GM23338 (cell line): ENCODE data around the gene IL21R. TPM values are rescaled to one million over a fixed set of nuclear protein-coding genes. Genes with fewer than 3 reads are reported as not detected.

ENCODE experiments used
- ATAC-seq: fragments of 200-7000 bp; cut with Tn5 transposase; 3 replicates; pipeline ENCODE4 v1.9.1; 2020
- DNase-seq: peaks from one replicate; pipeline ENCODE4 v3.0.0-alpha.2; 2015; ENCODE audit warnings: low spot score
- H2AFZ ChIP-seq: fragments of 200-600 bp; sonication (generic); 2 replicates; pipeline ENCODE4 v1.8.0; 2016; ENCODE audit warnings: antibody characterized with exemption, mild to moderate bottlenecking, moderate library complexity
- H3F3A ChIP-seq: fragments of 200-600 bp; sonication (generic); replicated peaks from 2 replicates; pipeline ENCODE4 v1.8.0; 2017; ENCODE audit warnings: antibody characterized with exemption, mixed run types, low read depth
- H3K27ac ChIP-seq: fragments of 200-600 bp; sonication (generic); 2 replicates; pipeline ENCODE4 v1.6.1; 2016; ENCODE audit warnings: low read depth
- H3K27me3 ChIP-seq: fragments of 200-600 bp; sonication (generic); 2 replicates; pipeline ENCODE4 v1.8.0; 2016; ENCODE audit warnings: mild to moderate bottlenecking, mixed run types, moderate library complexity; ENCODE audit not compliant: insufficient read depth
- H3K36me3 ChIP-seq: fragments of 200-600 bp; sonication (generic); 2 replicates; pipeline ENCODE4 v1.8.0; 2016; ENCODE audit warnings: mild to moderate bottlenecking; ENCODE audit not compliant: insufficient read depth
- H3K4me1 ChIP-seq: fragments of 200-600 bp; sonication (generic); 2 replicates; pipeline ENCODE4 v1.8.0; 2016; ENCODE audit warnings: mild to moderate bottlenecking, moderate library complexity; ENCODE audit not compliant: insufficient read depth
- H3K4me2 ChIP-seq: fragments of 200-600 bp; sonication (generic); 2 replicates; pipeline ENCODE4 v1.7.1; 2017; ENCODE audit warnings: mixed run types
- H3K4me3 ChIP-seq: fragments of 200-600 bp; sonication (generic); 2 replicates; pipeline ENCODE4 v1.6.1; 2016; ENCODE audit warnings: mixed run types
- H3K79me2 ChIP-seq: fragments of 200-600 bp; sonication (generic); replicated peaks from 2 replicates; pipeline ENCODE4 v1.8.0; 2017; ENCODE audit warnings: mild to moderate bottlenecking; ENCODE audit not compliant: insufficient read depth
- H3K9me2 ChIP-seq: fragments of 200-600 bp; sonication (generic); 2 replicates; pipeline ENCODE4 v1.8.0; 2017; ENCODE audit not compliant: insufficient read depth
- H4K20me1 ChIP-seq: fragments of 200-600 bp; sonication (generic); replicated peaks from 2 replicates; pipeline ENCODE4 v1.8.0; 2017; ENCODE audit warnings: mild to moderate bottlenecking; ENCODE audit not compliant: insufficient read depth
- H3K27ac Mint-ChIP-seq: 2 replicates; pipeline ENCODE4 v1.8.0; 2020; ENCODE audit warnings: inconsistent platforms, mild to moderate bottlenecking, moderate library complexity, mixed read lengths
- H3K27me3 Mint-ChIP-seq: 3 replicates; pipeline ENCODE4 v1.8.0; 2022; ENCODE audit warnings: low read depth, mild to moderate bottlenecking, moderate library complexity, mixed read lengths, inconsistent platforms; ENCODE audit not compliant: insufficient read depth, poor library complexity
- H3K36me3 Mint-ChIP-seq: 3 replicates; pipeline ENCODE4 v1.8.0; 2021; ENCODE audit warnings: low read depth, mild to moderate bottlenecking, inconsistent platforms, moderate library complexity, mixed read lengths
- H3K4me1 Mint-ChIP-seq: 3 replicates; pipeline ENCODE4 v1.8.0; 2020; ENCODE audit warnings: mild to moderate bottlenecking, inconsistent platforms, mixed read lengths
- H3K4me3 Mint-ChIP-seq: 3 replicates; pipeline ENCODE4 v1.8.0; 2021; ENCODE audit warnings: moderate library complexity, mild to moderate bottlenecking, inconsistent platforms, mixed read lengths
- H3K9me3 Mint-ChIP-seq: 3 replicates; pipeline ENCODE4 v1.8.0; 2020; ENCODE audit warnings: moderate library complexity, mild to moderate bottlenecking, inconsistent platforms, mixed read lengths
- CREB1 ChIP-seq: fragments of 250-450 bp; sonication (Bioruptor Pico); IDR thresholded peaks from 2 replicates; pipeline ENCODE4 v1.5.0; 2020; ENCODE audit warnings: low read depth, mild to moderate bottlenecking, moderate library complexity
- CTCF ChIP-seq, 2 experiments: fragments of 200-600 bp in 1 of 2; sonication (generic) in 1 of 2; conservative IDR thresholded peaks; 2 replicates each; pipeline versions ENCODE4 v1.5.1 to v1.6.1; 2016 to 2017; ENCODE audit warnings: antibody characterized with exemption in 2 of 2, low read depth in 2 of 2, mild to moderate bottlenecking in 2 of 2, moderate library complexity in 1 of 2
- EZH2 ChIP-seq: fragments of 200-600 bp; sonication (generic); IDR thresholded peaks from one replicate; pipeline ENCODE4 v1.8.0; 2017; ENCODE audit warnings: antibody characterized with exemption, mild to moderate bottlenecking, low read depth; ENCODE audit not compliant: unreplicated experiment
- EZH2phosphoT487 ChIP-seq: fragments of 200-600 bp; sonication (generic); IDR thresholded peaks from one replicate; pipeline ENCODE4 v1.8.1; 2018; ENCODE audit warnings: antibody characterized with exemption; ENCODE audit not compliant: unreplicated experiment
- JUNB ChIP-seq: IDR thresholded peaks from one replicate; pipeline ENCODE4 v1.6.1; 2016; ENCODE audit warnings: antibody characterized with exemption; ENCODE audit not compliant: unreplicated experiment
- NANOG ChIP-seq: IDR thresholded peaks from 2 replicates; pipeline ENCODE4 v1.6.1; 2016; ENCODE audit warnings: antibody characterized with exemption, borderline replicate concordance
- POLR2AphosphoS5 ChIP-seq: IDR thresholded peaks from 2 replicates; pipeline ENCODE4 v1.6.1; 2016; ENCODE audit warnings: antibody characterized with exemption, low read depth
- STAT1 ChIP-seq: IDR thresholded peaks from one replicate; pipeline ENCODE4 v1.6.1; 2016; ENCODE audit warnings: antibody characterized with exemption; ENCODE audit not compliant: unreplicated experiment
- ZNF114 ChIP-seq: fragments of 250-450 bp; sonication (Bioruptor Pico); IDR thresholded peaks from 2 replicates; pipeline ENCODE4 v1.5.0; 2020; ENCODE audit warnings: mild to moderate bottlenecking, moderate library complexity
- ZNF331 ChIP-seq: fragments of 250-450 bp; sonication (Bioruptor Pico); IDR thresholded peaks from 2 replicates; pipeline ENCODE4 v1.5.0; 2020; ENCODE audit warnings: low read depth, mild to moderate bottlenecking, moderate library complexity
- polyA plus RNA-seq: library from polyadenylated mRNA; unstranded; fragments of >200 nt; fragmentation: Nextera tagmentation; extraction: Ambion mirVana; gene quantifications from 2 replicates; pipeline ENCODE4 v1.2.1, GENCODE V29; 2016
- total RNA-seq: library from RNA; depleted of rRNA; stranded (reverse); fragments of >200 nt; shearing (Covaris generic); gene quantifications from 2 replicates; pipeline ENCODE4 v1.2.3, GENCODE V29; 2014
- TF ChIP-seq, protein P1 (sequence below): IDR thresholded peaks from one replicate; pipeline ENCODE4 v1.6.1; 2018; ENCODE audit warnings: antibody characterized with exemption; ENCODE audit not compliant: unreplicated experiment
- TF ChIP-seq, protein P2 (sequence below): fragments of 250-450 bp; sonication (Bioruptor Pico); IDR thresholded peaks from 2 replicates; pipeline ENCODE4 v1.5.0; 2020; ENCODE audit warnings: mild to moderate bottlenecking, moderate library complexity
- TF ChIP-seq, protein P3 (sequence below): IDR thresholded peaks from 2 replicates; pipeline ENCODE4 v1.6.1; 2016; ENCODE audit warnings: antibody characterized with exemption

The IL21R gene
- total and polyA plus RNA-seq, 2 experiments from 2014 or later, result 0.42 to 2.6 TPM

DNA sequence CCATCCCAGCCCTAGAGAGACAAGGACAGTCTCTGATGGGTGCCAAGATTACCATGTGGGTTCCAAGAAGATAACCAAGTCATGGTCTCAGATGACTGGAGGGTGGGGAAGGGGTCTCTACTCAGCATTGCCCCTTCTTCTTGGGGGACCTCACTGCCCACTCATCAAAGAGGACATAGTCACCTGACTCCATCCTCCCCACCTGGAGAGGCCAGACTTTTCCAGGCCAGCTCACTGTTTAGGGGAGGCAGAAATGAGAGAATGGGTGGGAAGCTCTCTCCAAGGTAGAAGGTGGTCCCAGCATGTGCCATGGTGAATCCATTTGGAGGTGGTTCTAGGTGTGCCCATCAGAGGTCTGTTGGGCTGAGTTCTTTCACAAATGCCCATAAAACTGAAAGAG lies 20.7 kb upstream of the IL21R start:
- ATAC-seq, result no peak

More for the DNA sequence above, 20.7 kb upstream of the IL21R start:
- DNase-seq, result no peak
- no peak overlapping the region for H3K4me2 ChIP-seq
- Mint-ChIP-seq H3K36me3 (no peaks in the 10 kb centered on the region; the same call in 2 of the 3 replicates), H3K4me3 (no peak overlapping the region), H3K27me3 (peaks cover 7% of the 10 kb centered on the region), H3K4me1 (no peaks in the 10 kb centered on the region), H3K27ac (no peak overlapping the region), H3K9me3 (peaks cover 14% of the 10 kb centered on the region)
- no peaks in the 10 kb centered on the region for H3F3A ChIP-seq
- no peaks in the 10 kb centered on the region for H3K4me1 ChIP-seq
- H3K9me2 ChIP-seq, result no peaks in the 10 kb centered on the region
- no peaks in the 10 kb centered on the region for H3K36me3 ChIP-seq
- H3K27me3 ChIP-seq, result no peaks in the 10 kb centered on the region
- no peak overlapping the region for H3K4me3 ChIP-seq
- no peaks in the 10 kb centered on the region for H4K20me1 ChIP-seq
- TF ChIP-seq, protein P1, sequence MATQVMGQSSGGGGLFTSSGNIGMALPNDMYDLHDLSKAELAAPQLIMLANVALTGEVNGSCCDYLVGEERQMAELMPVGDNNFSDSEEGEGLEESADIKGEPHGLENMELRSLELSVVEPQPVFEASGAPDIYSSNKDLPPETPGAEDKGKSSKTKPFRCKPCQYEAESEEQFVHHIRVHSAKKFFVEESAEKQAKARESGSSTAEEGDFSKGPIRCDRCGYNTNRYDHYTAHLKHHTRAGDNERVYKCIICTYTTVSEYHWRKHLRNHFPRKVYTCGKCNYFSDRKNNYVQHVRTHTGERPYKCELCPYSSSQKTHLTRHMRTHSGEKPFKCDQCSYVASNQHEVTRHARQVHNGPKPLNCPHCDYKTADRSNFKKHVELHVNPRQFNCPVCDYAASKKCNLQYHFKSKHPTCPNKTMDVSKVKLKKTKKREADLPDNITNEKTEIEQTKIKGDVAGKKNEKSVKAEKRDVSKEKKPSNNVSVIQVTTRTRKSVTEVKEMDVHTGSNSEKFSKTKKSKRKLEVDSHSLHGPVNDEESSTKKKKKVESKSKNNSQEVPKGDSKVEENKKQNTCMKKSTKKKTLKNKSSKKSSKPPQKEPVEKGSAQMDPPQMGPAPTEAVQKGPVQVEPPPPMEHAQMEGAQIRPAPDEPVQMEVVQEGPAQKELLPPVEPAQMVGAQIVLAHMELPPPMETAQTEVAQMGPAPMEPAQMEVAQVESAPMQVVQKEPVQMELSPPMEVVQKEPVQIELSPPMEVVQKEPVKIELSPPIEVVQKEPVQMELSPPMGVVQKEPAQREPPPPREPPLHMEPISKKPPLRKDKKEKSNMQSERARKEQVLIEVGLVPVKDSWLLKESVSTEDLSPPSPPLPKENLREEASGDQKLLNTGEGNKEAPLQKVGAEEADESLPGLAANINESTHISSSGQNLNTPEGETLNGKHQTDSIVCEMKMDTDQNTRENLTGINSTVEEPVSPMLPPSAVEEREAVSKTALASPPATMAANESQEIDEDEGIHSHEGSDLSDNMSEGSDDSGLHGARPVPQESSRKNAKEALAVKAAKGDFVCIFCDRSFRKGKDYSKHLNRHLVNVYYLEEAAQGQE, result no peak
- TF ChIP-seq CREB1 (CRISPR knock-in tag), result no peak
- no peak for TF ChIP-seq STAT1
- no peak for TF ChIP-seq EZH2phosphoT487
- TF ChIP-seq ZNF331, result no peak
- no peak for TF ChIP-seq CTCF (conservative IDR thresholded peaks at IDR 0.05; ENCODE audit: low read depth in 2 of 2)
- TF ChIP-seq JUNB, result no peak
- TF ChIP-seq POLR2AphosphoS5, result no peak
- no peak for TF ChIP-seq NANOG
- TF ChIP-seq, protein P2, sequence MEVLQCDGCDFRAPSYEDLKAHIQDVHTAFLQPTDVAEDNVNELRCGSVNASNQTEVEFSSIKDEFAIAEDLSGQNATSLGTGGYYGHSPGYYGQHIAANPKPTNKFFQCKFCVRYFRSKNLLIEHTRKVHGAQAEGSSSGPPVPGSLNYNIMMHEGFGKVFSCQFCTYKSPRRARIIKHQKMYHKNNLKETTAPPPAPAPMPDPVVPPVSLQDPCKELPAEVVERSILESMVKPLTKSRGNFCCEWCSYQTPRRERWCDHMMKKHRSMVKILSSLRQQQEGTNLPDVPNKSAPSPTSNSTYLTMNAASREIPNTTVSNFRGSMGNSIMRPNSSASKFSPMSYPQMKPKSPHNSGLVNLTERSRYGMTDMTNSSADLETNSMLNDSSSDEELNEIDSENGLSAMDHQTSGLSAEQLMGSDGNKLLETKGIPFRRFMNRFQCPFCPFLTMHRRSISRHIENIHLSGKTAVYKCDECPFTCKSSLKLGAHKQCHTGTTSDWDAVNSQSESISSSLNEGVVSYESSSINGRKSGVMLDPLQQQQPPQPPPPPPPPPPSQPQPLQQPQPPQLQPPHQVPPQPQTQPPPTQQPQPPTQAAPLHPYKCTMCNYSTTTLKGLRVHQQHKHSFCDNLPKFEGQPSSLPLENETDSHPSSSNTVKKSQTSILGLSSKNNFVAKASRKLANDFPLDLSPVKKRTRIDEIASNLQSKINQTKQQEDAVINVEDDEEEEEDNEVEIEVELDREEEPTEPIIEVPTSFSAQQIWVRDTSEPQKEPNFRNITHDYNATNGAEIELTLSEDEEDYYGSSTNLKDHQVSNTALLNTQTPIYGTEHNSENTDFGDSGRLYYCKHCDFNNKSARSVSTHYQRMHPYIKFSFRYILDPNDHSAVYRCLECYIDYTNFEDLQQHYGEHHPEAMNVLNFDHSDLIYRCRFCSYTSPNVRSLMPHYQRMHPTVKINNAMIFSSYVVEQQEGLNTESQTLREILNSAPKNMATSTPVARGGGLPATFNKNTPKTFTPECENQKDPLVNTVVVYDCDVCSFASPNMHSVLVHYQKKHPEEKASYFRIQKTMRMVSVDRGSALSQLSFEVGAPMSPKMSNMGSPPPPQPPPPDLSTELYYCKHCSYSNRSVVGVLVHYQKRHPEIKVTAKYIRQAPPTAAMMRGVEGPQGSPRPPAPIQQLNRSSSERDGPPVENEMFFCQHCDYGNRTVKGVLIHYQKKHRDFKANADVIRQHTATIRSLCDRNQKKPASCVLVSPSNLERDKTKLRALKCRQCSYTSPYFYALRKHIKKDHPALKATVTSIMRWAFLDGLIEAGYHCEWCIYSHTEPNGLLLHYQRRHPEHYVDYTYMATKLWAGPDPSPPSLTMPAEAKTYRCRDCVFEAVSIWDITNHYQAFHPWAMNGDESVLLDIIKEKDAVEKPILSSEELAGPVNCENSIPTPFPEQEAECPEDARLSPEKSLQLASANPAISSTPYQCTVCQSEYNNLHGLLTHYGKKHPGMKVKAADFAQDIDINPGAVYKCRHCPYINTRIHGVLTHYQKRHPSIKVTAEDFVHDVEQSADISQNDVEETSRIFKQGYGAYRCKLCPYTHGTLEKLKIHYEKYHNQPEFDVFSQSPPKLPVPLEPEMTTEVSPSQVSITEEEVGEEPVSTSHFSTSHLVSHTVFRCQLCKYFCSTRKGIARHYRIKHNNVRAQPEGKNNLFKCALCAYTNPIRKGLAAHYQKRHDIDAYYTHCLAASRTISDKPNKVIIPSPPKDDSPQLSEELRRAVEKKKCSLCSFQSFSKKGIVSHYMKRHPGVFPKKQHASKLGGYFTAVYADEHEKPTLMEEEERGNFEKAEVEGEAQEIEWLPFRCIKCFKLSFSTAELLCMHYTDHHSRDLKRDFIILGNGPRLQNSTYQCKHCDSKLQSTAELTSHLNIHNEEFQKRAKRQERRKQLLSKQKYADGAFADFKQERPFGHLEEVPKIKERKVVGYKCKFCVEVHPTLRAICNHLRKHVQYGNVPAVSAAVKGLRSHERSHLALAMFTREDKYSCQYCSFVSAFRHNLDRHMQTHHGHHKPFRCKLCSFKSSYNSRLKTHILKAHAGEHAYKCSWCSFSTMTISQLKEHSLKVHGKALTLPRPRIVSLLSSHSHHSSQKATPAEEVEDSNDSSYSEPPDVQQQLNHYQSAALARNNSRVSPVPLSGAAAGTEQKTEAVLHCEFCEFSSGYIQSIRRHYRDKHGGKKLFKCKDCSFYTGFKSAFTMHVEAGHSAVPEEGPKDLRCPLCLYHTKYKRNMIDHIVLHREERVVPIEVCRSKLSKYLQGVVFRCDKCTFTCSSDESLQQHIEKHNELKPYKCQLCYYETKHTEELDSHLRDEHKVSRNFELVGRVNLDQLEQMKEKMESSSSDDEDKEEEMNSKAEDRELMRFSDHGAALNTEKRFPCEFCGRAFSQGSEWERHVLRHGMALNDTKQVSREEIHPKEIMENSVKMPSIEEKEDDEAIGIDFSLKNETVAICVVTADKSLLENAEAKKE, result no peak
- TF ChIP-seq EZH2, result no peak
- TF ChIP-seq, protein P3, sequence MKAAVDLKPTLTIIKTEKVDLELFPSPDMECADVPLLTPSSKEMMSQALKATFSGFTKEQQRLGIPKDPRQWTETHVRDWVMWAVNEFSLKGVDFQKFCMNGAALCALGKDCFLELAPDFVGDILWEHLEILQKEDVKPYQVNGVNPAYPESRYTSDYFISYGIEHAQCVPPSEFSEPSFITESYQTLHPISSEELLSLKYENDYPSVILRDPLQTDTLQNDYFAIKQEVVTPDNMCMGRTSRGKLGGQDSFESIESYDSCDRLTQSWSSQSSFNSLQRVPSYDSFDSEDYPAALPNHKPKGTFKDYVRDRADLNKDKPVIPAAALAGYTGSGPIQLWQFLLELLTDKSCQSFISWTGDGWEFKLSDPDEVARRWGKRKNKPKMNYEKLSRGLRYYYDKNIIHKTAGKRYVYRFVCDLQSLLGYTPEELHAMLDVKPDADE, result no peak
- no peak for TF ChIP-seq ZNF114 (CRISPR knock-in tag)
- no peak overlapping the region for H2AFZ ChIP-seq
- no peaks in the 10 kb centered on the region for H3K79me2 ChIP-seq
- H3K27ac ChIP-seq, result no peak overlapping the region
